Pancreas (tissue), 10 donors: Measurements from ENCODE around the gene CHRNB4. TPM values are rescaled to one million over a fixed set of nuclear protein-coding genes. Genes with fewer than 3 reads are reported as not detected.

ENCODE experiments used
- ATAC-seq, 4 donors: fragments of 200-7000 bp; cut with Tn5 transposase; one replicate each; pipeline versions ENCODE4 v1.8.0 to v1.9.1; 2020; ENCODE audit warnings: mild to moderate bottlenecking in 4 of 4, moderate library complexity in 4 of 4
- DNase-seq, 6 donors: peaks; one replicate each; pipeline ENCODE4 v3.0.0-alpha.2; 2020
- FAIRE-seq: peaks from 2 replicates; lab custom pipeline; 2012; peaks lifted over from hg19 to GRCh38; lab: Jason Lieb, UNC
- H3K27ac ChIP-seq, 4 donors: fragments of 200-600 bp; sonication (generic); 1 replicate in 3 of 4; 2 replicates in 1 of 4; pipeline versions ENCODE4 v1.5.0 to v1.8.0; 2020
- H3K27me3 ChIP-seq, 4 donors: fragments of 200-600 bp; one replicate each; pipeline ENCODE4 v1.8.0; 2021
- H3K36me3 ChIP-seq, 3 donors: fragments of 200-600 bp; sonication (generic) in 1 of 3; one replicate each; pipeline versions ENCODE4 v1.5.0 to v1.8.0; 2020 to 2021
- H3K4me1 ChIP-seq, 3 donors: fragments of 200-600 bp; one replicate each; pipeline ENCODE4 v1.8.0; 2021
- H3K4me3 ChIP-seq, 4 donors: fragments of 200-600 bp; sonication (generic) in 2 of 4; one replicate each; pipeline versions ENCODE4 v1.5.0 to v1.8.0; 2020 to 2021
- H3K9me3 ChIP-seq, 4 donors: fragments of 200-600 bp; one replicate each; pipeline ENCODE4 v1.8.0; 2021
- WGBS, 2 donors: extraction: QIAGEN DNeasy Blood & Tissue Kit; methylation state at CpG; one replicate each; pipeline ENCODE4 v1.1.7; 2013; 5-methylcytosine and 5-hydroxymethylcytosine counted together
- intact Hi-C, 3 donors: fragments of 100-400 bp; cut with DNase I; formaldehyde crosslinking; loops; one replicate each; pipeline versions ENCODE4 v1.11.1 to v1.14.2; 2022
- polyA plus RNA-seq, 2 donors: library from polyadenylated mRNA; stranded (reverse); fragments of 200-250 nt; gene quantifications; one replicate each; pipeline ENCODE4 v1.2.3, GENCODE V29; 2013
- total RNA-seq, 6 donors: library from RNA; stranded (reverse); fragmentation: NEBNext Ultra II Directional in 4 of 6; extraction: Animal tissue kit (Norgen Biotek cat#: 25700) in 4 of 6; gene quantifications; one replicate each; pipeline versions ENCODE4 v1.2.1 to v1.2.4, GENCODE V29; 2021 to 2023
- TF ChIP-seq, protein P1 (sequence below), 4 donors: fragments of 200-600 bp; sonication (generic) in 3 of 4; IDR thresholded peaks; one replicate each; pipeline versions ENCODE4 v1.5.0 to v1.8.0; 2021; ENCODE audit warnings: antibody characterized with exemption in 4 of 4
- donor health status: healthy with polysubstance abuse.
- donor health status: DM: no; HTN: no; CAD: no; lungs with moderate emphysema.
- donor health status: DM: no; HTN: no; CAD: no.
- donor health status: control.
- donor health status: control.
- donor health status: Bipolar disorder and iron deficiency.
- donor health status: DM: yes; HTN: yes; CAD: no.
- donor health status: DM: no; HTN: no; CAD: no.
- donor health status: DM: no; HTN: no; CAD: no.
- donor health status: DM: yes; HTN: yes; CAD: no.

Gene CHRNB4
- total and polyA plus RNA-seq, 8 donors = 0.02 to 0.18 TPM; not detected in 6

DNA sequence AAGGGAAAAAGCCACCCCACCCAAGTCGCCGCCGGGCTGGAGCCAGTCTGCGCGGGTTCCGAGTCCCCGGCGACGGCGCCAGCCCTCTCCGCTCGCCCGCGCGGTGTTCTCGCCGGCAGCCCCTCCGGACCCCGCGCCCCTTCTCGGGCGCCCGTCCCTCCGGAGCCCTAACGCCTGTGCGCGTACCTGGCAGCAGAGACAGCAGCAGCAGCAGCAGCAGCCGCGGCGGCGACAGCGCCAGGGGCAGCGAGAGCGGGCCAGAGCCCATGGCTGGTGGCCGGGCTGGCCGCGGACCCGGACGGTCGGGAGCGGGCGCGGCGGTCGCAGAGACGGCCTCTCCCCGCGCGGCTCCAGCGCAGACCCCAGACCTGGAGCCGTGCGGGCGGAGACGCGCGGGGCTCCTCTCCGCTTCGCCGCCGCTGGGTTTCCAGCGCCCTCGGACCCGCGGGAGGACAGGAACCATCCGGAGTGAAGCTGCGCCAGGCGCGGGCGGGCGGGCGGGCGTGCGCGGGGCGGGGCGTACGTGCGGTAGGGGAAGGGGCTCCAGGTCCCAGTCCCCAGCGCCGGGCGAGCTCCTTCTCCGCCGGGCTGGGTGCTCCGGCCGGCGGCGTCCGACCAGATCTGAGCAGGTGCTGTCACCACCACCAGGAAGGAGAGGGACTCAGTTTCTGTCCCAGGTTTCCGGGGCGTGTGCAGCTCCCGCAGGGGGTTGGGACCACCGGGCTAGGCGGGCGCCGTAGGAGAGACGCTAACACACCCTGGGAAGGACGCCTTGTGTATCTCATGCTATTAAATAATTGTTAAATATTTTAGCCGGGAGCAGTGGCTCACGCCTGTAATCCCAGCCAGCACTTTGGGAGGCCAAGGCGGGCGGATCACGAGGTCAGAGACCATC lies 20.2 kb downstream of the CHRNB4 start, which contains the start of gene CHRNA3:
CHRNA3 (minus strand) TSS at position 470 of the 895 bp plus-strand sequence; CDS start at position 268, 202 bp downstream.
- no peak for FAIRE-seq
- H3K4me3 ChIP-seq = peak within 1 kb of the TSS; percentile 16 to 47 (median 23)

DNA sequence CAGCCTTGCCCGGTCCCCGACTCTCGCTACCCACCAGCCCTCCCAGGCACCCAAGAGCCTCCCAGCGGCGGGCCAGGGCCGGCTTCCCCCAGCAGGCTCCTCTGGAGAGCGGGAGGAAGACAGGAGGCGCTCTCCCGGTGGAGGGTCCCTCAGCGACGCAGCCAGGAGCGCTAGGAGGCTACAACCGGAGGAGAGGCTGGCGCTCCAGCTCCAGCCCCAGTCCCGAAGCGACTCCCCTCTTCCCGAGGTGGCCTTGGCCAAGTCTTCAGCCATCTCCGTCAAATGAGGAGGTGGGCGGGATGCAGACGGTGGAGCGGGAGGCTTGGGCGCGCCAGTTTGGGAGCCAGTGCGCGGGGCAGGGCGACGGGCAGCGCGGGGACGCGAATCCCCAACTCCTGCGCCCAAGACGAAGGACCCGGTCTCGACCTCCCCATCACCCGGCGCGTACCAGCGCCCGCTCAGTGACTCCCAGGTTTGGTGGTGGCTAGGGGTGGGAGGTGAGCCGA lies 20.9 kb downstream of the CHRNB4 start:
- Histone ChIP-seq H3K27ac (no peak overlapping the region), H3K9me3 (no peaks in the 10 kb centered on the region), H3K4me1 (peaks cover 0 to 5% (median 0%) of the 10 kb centered on the region in 3 donors), H3K4me3 (peak overlapping the region in 3 of 4 donors; percentile 16 to 47 (median 26)), H3K27me3 (peaks cover 0 to 11% (median 2%) of the 10 kb centered on the region in 4 donors), H3K36me3 (no peaks in the 10 kb centered on the region)
- 2 to 5% methylated on average over 30 to 41 of the region's 41 CpGs for WGBS, 2 donors
- DNase-seq (no peak), FAIRE-seq (no peak), ATAC-seq (peak in 2 of 4 donors; percentile 29 to 49)
- intact Hi-C loops = no loop called here
- TF ChIP-seq, protein P1, sequence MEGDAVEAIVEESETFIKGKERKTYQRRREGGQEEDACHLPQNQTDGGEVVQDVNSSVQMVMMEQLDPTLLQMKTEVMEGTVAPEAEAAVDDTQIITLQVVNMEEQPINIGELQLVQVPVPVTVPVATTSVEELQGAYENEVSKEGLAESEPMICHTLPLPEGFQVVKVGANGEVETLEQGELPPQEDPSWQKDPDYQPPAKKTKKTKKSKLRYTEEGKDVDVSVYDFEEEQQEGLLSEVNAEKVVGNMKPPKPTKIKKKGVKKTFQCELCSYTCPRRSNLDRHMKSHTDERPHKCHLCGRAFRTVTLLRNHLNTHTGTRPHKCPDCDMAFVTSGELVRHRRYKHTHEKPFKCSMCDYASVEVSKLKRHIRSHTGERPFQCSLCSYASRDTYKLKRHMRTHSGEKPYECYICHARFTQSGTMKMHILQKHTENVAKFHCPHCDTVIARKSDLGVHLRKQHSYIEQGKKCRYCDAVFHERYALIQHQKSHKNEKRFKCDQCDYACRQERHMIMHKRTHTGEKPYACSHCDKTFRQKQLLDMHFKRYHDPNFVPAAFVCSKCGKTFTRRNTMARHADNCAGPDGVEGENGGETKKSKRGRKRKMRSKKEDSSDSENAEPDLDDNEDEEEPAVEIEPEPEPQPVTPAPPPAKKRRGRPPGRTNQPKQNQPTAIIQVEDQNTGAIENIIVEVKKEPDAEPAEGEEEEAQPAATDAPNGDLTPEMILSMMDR (IDR thresholded peaks at IDR 0.05) = no peak

More for the DNA sequence above, 20.2 kb downstream of the CHRNB4 start, which contains the start of gene CHRNA3:
- 2 to 4% methylated on average over 58 to 102 of the region's 102 CpGs for WGBS, 2 donors
- DNase-seq = no peak
- Histone ChIP-seq H3K4me1 (peaks cover 0 to 5% (median 0%) of the 10 kb centered on the region in 3 donors), H3K27me3 (peaks cover 0 to 11% (median 2%) of the 10 kb centered on the region in 4 donors), H3K27ac (no peak within 1 kb of the TSS), H3K36me3 (no peaks in the 10 kb centered on the region), H3K9me3 (no peaks in the 10 kb centered on the region)
- TF ChIP-seq, protein P1 (IDR thresholded peaks at IDR 0.05) = no peak
- peak in 2 of 4 donors; percentile 20 to 51 for ATAC-seq
- intact Hi-C loops = no loop called here

DNA sequence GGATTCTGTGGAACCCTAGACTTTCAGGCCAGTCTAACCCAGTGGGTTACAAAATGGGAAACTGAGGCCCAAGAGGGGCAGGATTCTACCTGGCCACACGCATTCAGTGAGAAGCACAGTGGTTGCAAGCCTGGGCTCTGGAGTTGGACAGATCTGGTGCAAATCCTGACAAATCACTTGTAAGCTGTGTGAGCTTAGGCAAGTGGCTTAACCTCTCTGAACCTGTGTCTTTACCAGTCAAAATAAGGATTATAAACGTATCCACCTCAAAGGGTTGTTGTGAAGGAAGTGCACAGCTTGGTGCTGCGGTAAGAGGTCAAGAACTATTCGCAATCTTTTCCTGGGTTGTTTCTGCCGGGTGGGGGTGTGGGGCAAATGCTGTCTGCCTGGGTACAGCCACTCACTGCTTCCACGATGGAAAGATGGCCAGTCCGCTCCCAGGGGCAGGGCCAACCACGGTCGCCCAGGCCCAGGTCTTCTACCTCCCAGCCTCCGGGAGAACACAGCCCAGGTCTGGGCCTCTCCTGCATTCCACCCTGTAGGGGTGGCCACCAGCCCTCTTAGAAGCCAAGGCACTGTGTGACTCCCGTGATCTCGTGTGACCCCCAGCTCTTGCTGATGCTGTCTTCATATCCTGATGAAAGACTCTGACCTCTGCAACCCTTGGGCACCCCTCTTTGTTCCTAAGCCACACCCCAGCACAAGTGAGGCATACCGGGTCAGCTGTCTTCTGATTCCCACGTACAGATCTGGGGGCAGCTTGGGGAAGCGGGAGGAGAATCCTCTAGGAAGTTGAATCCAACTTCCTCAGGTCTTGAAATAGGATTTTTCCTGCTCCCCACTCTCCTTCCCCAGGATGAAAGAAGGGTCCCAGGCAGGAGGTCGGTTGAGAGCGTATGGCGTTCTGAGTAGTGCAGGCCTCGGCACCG lies 21.7 kb downstream of the CHRNB4 start:
- H3K4me3 ChIP-seq = no peak overlapping the region
- peaks cover 0 to 11% (median 2%) of the 10 kb centered on the region in 4 donors for H3K27me3 ChIP-seq
- TF ChIP-seq, protein P1 (IDR thresholded peaks at IDR 0.05) = no peak
- WGBS, 2 donors = 42 to 53% methylated on average over 20 of the region's 20 CpGs
- ATAC-seq (no peak), FAIRE-seq (no peak), DNase-seq (no peak)
- no peaks in the 10 kb centered on the region for H3K36me3 ChIP-seq
- intact Hi-C loops = loop anchor here in 2 of 3 donors (5.0 to 10.0 kb wide), 3 partner anchors 88 to 136 kb away; no protein-coding TSS in a partner anchor
- H3K9me3 ChIP-seq = no peaks in the 10 kb centered on the region
- no peak overlapping the region for H3K27ac ChIP-seq
- H3K4me1 ChIP-seq = peaks cover 0 to 5% (median 0%) of the 10 kb centered on the region in 3 donors

DNA sequence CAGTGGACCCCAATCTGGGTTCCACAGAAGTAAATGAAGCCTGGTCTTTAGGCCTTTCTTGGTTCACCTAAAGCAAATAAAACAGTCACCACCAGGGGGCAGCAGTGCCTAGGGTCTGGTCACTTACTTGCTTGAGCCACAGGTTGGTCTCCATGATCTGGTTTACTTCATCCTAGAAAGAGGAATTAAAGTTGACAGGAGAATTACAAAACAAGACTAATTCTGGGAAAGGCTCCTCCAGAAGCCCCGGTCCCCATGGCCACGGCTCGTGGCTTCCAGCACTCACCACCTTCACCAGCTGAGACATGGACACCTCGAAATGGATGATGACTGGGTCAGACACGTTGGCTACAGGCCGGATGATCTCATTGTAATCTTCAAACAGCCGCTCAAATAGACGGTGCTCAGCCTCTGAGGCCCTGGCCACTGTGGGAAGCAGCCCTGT lies 22.5 kb downstream of the CHRNB4 start:
- DNase-seq = peak; percentile 71 to 91 (median 83)
- TF ChIP-seq, protein P1 (IDR thresholded peaks at IDR 0.05) = peak; percentile 83 to 89 (median 86)
- intact Hi-C loops = loop anchor here in 2 of 3 donors (5.0 to 10.0 kb wide), 3 partner anchors 89 to 136 kb away; no protein-coding TSS in a partner anchor
- peak; percentile 53 for FAIRE-seq
- H3K9me3 ChIP-seq = no peaks in the 10 kb centered on the region
- ATAC-seq = peak; percentile 84 to 93 (median 86)
- peaks cover 0 to 11% (median 2%) of the 10 kb centered on the region in 4 donors for H3K27me3 ChIP-seq
- WGBS, 2 donors = 20 to 25% methylated on average over 8 of the region's 8 CpGs
- peaks cover 0 to 5% (median 0%) of the 10 kb centered on the region in 3 donors for H3K4me1 ChIP-seq
- no peak overlapping the region for H3K27ac ChIP-seq
- no peak overlapping the region for H3K4me3 ChIP-seq
- no peaks in the 10 kb centered on the region for H3K36me3 ChIP-seq
